Activated naive CD4-positive, alpha-beta T cell (primary cell): ENCODE results near the gene MATN3.
A peak's percentile ranks its signal among the peaks of the same experiment; 100 is the strongest.

Experiments
- DNase-seq, 4 experiments: peaks; one replicate each; lab custom pipeline; 2025; lab: John Stamatoyannopoulos, UW

Gene MATN3

DNA sequence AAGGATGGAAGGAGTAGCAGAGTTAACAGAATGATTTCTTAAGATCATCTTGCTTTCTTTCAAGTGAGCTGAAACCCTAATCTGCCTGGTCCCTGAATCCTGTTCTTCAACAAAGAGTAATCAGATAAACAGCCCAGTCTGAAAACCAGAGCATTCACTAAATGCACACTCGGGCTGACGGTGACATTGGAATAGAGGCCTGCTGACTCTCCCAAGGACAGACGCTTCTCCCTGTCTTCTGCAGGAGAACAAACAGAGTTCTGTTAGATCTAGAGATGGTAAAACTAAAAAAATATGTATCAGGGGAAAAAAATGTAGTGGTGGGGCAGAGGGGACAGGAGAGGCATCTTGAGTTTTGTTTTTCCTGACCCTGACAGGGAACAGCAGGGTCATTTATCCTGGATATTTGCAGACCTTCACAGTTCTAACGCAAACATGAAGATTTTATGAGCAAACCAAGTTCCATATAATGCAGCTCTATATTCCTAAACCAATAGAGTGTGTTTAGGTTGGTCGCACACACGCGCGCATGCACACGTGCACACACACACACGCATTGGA, 7.3 kb downstream of the MATN3 start:
- DNase-seq = no peak

DNA sequence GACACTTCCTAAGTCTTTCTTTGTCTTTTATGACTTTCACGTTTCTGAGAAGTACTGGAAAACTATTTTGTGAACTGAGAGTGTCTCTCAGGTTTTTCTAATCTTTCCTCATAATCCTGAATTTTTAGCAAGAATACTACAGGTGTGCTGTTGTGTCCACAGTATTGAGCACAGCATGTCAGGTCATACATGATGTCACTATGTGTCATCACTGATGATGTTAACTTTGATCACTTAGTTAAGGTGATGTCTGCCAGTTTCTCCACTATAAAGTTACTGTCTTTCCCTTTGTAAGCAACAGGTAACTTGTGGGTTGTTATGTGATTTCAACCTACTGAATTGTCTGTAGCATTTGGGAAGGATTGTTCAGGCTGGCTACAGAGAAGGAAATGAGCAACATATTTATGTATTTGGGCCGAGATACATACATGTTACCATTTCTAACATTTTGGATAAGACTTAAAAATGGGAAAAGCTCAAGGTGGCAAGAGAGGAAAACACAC, 11.1 kb downstream of the MATN3 start:
- DNase-seq = no peak

DNA sequence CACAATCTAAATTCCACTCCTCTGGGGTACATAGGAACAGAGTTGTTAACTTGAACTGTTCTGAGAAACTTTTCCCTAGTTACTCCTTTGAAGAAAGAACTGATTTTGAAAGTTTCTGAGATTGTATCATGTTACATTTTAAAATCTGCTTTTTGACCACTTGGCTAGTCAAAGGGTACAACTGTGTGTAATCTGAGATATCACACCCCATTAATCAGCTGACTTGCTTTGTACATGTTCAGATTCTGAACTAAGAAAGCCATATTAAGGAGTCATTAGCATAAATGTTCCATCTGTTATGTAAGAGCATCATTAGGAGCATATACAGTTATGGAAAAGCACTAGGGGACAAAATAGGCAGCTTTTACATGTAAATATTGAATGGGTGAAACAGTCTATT, 18.7 kb downstream of the MATN3 start:
- DNase-seq = no peak

DNA sequence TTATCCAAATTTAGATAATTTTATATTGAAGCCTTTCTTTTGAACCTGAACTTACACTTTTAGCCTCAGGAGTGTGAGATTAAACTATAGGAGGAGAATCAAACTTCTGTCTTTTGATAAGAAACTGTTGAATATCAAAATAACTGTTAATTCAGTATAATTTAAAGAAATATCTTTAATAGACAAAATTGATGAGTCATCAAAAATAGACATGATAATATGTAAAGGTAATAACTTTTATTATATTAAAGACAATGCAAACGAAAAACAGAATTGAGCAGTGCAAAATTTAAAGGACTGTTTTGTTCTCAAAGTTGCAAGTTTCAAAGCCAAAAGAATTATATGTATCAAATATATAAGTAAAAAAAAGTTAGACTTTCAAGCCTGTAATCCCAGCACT, 20.6 kb downstream of the MATN3 start:
- DNase-seq = no peak

DNA sequence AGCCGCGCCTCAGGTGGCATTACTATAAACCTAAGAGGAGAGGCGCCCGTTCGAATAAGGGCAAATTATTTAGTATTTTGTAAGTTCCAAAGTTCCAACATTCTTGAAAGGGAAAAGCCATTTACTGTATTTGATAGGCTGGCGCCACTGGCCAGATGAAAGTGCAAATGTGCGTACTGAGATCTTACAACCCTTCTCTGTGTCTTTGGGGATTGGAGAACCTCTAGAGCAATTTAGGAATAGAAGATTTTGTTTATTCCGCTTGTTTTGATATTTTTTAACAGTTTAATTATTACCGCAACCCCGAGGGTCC, 22.1 kb downstream of the MATN3 start:
- no peak for DNase-seq

DNA sequence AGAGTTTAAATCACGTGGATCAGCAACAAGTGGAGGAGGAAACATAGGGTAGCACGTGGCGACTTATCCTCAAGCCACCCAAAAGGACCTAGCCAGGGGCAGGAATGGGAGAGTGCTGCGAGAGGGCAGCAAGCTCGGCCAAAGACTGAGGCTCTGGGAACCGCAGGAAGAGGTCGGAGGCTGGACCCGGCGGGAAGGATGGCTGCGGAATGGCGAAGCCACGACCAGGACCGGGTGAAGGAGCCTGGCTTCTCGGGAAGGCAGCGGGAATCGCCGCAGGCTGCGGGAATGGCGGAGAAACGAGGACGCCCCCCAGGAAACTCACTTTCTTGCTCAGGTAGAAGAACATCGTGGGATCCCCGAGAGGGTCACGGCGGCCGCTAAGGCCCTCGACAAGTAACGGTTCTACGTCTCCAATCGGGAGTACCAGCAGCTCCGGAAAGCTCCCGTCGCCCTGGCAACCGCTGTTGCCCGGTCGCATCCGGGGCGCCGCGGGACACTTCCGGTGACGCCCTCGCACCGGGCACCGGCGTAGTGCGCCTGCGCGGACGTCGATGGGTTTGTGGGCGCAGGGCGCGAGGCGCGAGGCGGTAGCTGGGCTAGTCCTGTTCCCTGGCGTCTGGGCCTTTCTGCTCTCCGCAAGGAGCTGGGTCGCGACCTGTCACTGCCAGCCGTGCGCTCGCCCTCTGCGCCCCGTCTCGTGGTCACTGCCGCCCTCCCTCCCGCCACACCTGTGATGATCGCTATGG, 22.6 kb downstream of the MATN3 start, which contains the start of gene WDR35:
TSS of gene WDR35 (minus strand) at position 439 of the 749 bp plus-strand sequence. CDS start at position 349, 90 bp downstream.
- peak; percentile 71 to 84 (median 81) for DNase-seq

DNA sequence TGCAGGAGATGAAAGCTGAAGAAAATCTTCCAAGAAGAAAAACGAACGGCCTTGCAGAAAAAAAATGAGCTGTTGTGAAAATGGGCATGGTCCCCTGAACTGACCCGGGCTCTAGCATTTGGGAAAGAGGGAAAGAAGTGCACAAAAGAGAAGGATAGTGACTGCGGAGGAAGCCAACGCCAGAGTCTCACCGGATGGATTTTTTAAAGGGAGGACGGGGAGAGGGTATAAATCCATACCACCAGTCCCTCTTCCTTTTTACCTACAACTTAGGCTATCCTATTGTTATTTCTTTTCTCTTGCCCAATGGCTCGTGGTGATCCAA, 23.2 kb downstream of the MATN3 start:
- no peak for DNase-seq

DNA sequence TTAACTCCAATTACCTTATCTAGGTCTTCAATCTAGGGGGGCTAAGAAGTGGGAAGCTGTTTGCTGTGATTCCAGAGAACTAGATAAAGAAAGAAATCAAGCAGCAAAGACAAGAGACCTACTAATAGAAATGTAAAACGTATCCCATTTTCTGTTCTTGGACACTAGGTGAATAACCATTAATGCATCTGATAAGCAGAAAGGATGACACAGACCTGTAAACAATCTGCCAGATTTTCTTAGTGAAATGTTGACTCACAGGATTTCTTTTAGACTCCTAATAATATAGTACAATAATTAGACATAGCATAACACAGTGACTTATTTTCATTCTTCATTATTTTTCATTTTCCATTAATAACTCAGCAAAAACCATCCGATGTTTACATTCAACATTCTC, 23.9 kb downstream of the MATN3 start:
- DNase-seq = no peak

DNA sequence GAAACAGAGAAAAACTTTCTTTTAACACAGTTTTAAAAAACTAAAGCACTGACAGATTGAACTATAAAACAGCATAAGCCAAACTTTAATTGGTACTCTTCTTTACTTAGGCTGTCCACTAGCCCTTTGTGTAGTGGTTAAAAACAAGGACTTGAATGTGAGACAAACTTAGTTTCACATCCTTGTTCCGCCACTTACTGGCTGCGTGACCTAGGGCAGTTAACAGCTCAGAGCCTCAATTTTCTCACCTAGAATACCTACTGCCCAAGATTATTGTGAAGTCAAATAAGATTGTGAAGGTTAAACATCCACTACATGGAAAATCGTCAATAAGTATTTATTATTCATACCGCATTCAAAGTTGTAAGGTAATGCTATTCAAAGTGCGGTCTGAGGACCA, 24.5 kb downstream of the MATN3 start:
- no peak for DNase-seq

DNA sequence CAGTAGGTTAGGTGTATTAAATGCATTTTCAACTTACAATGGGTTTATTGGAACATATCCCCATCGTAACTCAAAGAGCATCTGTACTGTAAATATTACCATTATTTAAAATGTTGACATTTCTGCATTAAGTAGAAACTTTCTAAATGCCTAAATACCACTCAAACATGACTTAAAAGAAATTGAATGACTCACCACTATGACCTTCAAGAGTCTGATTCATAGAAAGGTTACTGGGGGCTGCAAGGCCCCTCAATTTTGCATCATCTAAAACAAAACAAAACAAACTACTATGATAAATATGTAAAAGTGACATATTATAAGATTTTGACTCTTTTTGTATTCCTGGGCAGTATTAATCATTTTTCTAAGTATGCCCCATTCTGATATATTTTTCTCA, 30.2 kb downstream of the MATN3 start:
- DNase-seq = no peak

DNA sequence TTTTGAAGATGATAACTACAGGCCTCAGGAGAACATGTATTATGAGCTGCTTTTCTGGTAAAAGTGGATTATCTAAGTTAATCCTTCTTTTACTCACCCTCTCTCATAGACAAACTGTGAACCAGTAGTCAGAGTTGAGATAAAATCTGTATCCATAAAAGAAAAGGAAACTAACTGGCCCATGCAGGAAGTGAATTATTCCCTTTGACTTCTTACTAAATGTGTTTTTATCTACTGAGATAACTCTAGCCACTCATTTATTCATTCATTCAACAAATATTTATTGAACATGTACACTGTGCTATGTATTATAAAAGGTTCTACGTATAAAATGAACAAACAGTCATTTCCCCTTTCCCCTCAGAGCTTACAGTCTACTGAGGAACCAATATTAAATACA, 32.5 kb downstream of the MATN3 start:
- DNase-seq = no peak

DNA sequence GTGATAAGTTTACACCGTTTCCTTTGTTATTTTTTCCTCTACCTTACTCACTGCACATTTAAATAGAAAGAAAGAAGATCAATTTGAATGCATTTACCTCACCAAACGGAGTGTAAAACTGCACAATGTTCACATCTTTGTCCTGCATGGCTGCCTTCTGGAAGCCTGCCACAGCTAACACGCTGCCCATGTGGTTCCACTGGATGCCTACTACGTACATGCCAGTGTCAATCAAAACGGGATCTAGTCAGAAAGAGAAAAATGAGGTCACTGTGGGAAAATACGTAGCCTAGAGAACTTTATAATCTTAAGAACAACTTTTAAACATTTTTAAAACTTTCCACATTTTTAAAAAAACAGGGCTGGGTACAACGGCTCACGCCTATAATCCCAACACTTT, 39.0 kb downstream of the MATN3 start:
- no peak for DNase-seq

DNA sequence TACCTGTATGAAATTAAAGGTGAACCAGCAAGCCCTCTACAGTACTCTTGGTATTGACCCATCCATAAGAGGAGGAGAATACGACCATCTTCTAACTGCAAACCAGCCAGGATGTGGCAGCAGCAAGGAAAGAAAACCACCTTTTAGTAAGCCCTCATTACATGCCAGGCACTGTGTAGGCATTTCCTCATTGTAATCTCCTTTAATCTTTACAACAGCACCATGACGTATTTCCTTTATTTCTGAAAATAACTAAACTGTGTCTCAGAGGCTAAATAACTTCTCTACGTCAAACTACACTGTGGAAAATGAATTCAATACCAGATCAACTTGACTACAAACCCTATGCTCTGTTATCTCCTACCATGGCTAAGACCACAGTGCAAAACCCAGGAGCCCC, 40.8 kb downstream of the MATN3 start:
- no peak for DNase-seq

DNA sequence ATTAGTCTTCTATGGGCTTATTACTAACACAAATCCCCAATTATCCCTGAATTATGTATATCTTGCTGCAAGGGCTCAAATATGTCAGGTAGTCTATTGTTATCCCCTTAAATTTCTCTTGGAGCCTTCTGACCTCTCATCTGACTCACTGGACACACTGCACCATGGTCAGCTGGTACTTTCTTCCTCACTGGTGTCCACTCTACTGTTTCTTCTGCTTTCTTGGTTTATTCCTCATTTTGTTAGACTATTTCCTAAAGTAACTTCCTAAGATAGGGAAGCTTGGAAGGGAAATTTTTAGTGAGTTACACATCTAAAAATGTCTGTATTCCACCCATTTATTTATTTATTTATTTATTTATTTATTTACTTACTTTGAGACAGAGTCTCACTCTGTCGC, 49.1 kb downstream of the MATN3 start:
- DNase-seq = no peak

DNA sequence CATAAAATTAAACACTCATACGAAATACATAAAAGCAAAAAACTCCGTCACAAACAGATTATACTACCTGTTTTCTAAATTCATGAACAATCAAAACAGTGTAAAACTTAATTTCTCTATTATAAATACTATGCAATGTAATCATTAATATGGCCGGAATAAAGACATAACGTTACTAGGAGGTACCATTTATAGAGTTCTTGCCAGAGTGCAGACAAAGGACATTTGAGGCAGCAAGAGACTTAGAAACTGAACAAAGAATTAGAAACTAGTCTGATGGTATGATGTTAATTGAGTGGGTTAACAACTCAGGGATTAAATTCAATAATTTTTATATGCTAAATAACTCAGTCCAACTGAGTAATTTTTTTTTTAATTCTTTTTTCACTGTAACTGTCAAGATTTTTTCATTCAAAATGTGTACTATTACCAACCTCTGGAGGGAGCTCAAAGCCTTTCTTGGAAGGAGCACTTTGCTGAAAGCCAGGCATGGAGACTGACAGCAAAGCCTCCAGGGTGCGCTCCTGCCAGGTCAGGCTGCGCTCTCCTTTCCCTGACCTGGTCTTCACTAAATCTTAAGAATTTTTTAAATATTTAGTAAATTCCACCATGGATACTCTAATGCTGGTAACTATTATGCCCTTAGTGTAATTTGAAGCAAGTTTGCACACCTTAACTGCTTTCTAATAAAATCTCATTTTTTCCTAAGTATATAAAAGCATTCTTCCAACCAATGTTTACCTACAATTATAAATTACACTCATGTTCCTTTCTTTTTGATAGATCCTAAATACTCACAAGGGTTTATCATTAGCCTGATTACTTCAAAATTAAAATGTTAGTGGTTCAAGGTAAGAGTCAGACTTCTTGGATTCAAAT, 56.7 kb downstream of the MATN3 start:
- DNase-seq = peak in 2 of 4 experiments; percentile 0 to 12

DNA sequence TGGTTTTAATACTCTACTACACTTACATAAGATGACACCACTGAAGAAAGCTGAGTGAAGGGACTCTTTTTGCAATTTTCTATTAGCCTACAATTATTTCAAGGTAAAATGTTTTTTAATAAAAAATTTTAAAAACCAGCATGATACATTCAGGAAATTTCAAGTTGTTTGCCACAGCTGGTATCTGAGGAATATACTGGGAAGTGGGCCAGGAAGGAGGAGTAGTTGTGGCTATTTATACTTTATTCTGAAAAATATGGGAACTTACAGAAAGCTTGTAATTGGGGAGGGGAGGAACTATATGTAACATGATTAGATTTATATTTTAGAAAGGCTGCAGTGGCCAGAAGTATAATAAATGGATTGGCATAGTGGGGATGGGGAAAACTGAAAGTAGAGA, 63.4 kb downstream of the MATN3 start:
- DNase-seq = no peak

DNA sequence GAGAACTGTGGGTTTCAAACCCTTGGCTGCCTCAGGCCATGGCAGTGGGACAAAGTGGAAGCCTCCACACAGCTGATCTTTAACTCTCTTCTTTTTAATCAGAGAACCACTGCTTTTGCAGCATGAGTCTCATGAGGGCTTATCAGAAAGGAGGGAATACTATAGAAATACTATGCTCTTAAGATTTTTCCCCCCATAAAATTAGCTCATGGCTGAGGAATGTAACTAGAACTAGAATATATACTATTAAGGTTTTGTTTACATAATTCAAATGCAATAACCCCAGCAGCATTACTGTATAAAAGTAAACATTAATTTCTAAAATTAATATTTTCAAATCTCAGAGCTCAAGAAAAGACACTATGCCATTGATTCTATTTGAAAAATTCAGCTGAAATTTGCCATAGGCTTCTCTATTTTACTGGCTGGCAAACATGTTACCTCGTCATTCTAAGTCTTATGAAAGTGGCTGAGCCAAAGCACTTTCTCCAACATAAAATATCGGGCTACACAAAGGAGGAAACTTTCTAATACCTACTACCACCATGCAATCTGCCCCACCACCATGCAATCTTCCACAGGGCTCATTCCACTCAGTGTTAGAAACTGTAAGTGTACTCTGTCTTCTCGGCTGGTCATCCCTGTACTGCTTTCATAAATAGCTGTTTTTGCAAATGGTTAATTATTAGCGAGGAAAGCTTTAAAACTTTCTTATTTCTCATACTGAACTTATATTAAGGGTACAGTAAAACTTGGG, 65.1 kb downstream of the MATN3 start:
- DNase-seq = no peak

DNA sequence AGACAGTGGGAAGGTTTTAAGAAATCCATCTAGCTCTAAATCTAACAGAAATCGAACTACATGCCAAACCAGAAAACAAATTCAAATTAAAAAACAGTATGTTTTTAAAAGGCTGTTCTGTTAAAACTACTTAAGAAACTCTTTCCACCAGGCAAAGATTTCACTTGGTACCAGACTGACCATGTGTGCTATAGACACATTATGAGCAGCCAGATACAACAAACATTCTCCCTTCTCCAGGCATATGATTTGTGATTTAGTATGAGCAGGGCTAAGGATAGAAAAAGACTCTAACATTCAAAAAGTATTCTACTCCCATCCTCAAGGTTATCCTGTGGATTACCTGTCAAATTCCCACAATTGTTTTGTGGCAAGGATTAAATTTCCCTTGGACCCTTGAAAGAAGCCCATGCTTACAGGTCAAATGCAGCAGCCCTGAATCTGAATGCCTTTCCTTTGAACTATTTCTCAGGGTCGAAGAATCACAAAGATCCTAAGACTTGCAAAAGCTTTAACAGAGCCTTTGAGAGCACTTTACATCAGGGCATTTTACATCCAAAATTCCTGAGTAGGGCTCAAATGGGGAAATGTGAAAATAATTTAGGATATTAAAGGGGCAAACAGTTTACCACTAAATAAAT, 68.1 kb downstream of the MATN3 start:
- no peak for DNase-seq

DNA sequence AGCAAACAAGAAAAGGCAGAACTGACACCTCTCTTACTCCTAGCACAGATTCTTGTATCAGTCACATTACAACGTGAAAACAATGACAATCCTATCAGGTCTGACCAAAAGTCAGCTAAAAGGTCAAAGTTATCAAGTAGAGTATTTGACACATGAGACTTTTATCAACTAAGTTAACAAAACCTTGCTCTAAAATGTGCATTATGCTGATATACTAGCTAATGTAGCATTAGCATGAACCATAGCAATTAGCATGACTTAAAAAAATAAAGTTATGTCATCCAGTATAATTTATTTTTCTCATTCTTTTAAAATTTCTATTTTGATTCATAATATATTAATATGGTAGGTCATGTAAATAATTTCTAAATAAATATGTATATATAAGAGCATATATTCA, 69.3 kb downstream of the MATN3 start:
- DNase-seq = no peak

DNA sequence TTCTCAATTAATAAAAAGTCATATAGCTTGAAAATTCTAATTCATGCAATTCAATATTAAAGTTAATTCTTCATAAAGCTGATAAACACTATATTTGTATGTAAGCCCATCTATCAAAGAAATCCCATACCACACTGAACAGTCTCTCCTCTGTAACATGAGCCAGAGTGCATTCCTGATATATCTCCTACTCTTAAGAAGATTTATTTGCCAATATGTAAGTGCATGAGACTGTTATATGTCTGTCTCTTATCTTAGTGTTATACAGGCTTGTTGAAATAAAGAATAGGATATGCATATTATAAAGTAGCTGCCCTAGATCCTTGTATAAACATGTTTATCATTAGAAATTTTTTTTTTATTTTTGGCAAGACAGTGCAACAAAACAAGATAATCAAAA, 70.3 kb downstream of the MATN3 start:
- no peak for DNase-seq
